WTC11 (cell line): ENCODE data around the gene SEMA3C. TPM values are rescaled to one million over a fixed set of nuclear protein-coding genes. Genes with fewer than 3 reads are reported as not detected.

Experiments used
- ATAC-seq: fragments of 200-7000 bp; cut with Tn5 transposase; 2 replicates; pipeline ENCODE4 v1.10.0; 2021; ENCODE audit warnings: mild to moderate bottlenecking, moderate library complexity
- CTCF ChIA-PET: fragments of 300-600 bp; sonication (Branson Sonifier 250); formaldehyde crosslinking; loops from one replicate; lab custom pipeline; 2021; ENCODE audit warnings: antibody characterized with exemption; lab: Charles Lee
- POLR2A ChIA-PET: fragments of 350-600 bp; sonication (Branson Sonifier 250); formaldehyde crosslinking; loops from one replicate; lab custom pipeline; 2021; ENCODE audit warnings: antibody characterized with exemption; lab: Charles Lee
- DNase-seq: peaks from one replicate; pipeline ENCODE4 v3.0.0; 2021; ENCODE audit warnings: low spot score
- H3K27ac Mint-ChIP-seq: 2 replicates; pipeline ENCODE4 v1.8.0; 2021; ENCODE audit warnings: mixed read lengths
- H3K27me3 Mint-ChIP-seq: 2 replicates; pipeline ENCODE4 v1.8.0; 2021; ENCODE audit warnings: low read depth, mild to moderate bottlenecking, moderate library complexity, mixed read lengths
- H3K36me3 Mint-ChIP-seq: 2 replicates; pipeline ENCODE4 v1.8.0; 2021; ENCODE audit warnings: mixed read lengths
- H3K4me1 Mint-ChIP-seq: 2 replicates; pipeline ENCODE4 v1.8.0; 2022; ENCODE audit warnings: mixed read lengths
- H3K4me3 Mint-ChIP-seq: 2 replicates; pipeline ENCODE4 v1.8.0; 2021; ENCODE audit warnings: mild to moderate bottlenecking, moderate library complexity, mixed read lengths
- H3K9me3 Mint-ChIP-seq: 2 replicates; pipeline ENCODE4 v1.8.0; 2021; ENCODE audit warnings: mixed read lengths
- ELF4 ChIP-seq: sonication (generic); formaldehyde crosslinking; IDR thresholded peaks from 2 replicates; pipeline ENCODE4 v1.8.1; 2022; ENCODE audit warnings: low read depth, mild to moderate bottlenecking, moderate library complexity, missing genetic modification reagents
- EMX1 ChIP-seq: fragments of 250-450 bp; sonication (Bioruptor Pico); IDR thresholded peaks from 2 replicates; pipeline ENCODE4 v1.8.0; 2021; ENCODE audit warnings: mild to moderate bottlenecking
- ESRRA ChIP-seq: sonication (generic); formaldehyde crosslinking; IDR thresholded peaks from 2 replicates; pipeline ENCODE4 v1.8.1; 2022; ENCODE audit warnings: mild to moderate bottlenecking, missing genetic modification reagents, borderline replicate concordance
- IRF2 ChIP-seq: sonication (generic); formaldehyde crosslinking; IDR thresholded peaks from 2 replicates; pipeline ENCODE4 v1.8.0; 2022; ENCODE audit warnings: low read depth, missing genetic modification reagents, borderline replicate concordance
- JAZF1 ChIP-seq: fragments of 250-450 bp; sonication (Bioruptor Pico); IDR thresholded peaks from 2 replicates; pipeline ENCODE4 v1.9.0; 2021; ENCODE audit warnings: moderate library complexity, mild to moderate bottlenecking, inconsistent platforms
- SMAD3 ChIP-seq: sonication (generic); formaldehyde crosslinking; IDR thresholded peaks from 2 replicates; pipeline ENCODE4 v1.8.0; 2022; ENCODE audit warnings: missing genetic modification reagents, mild to moderate bottlenecking, borderline replicate concordance
- SMAD4 ChIP-seq: sonication (generic); formaldehyde crosslinking; IDR thresholded peaks from 2 replicates; pipeline ENCODE4 v1.8.0; 2022; ENCODE audit warnings: mild to moderate bottlenecking, missing genetic modification reagents
- ZNF263 ChIP-seq: sonication (generic); formaldehyde crosslinking; IDR thresholded peaks from 2 replicates; pipeline ENCODE4 v1.8.1; 2022; ENCODE audit warnings: low read depth, mild to moderate bottlenecking, moderate library complexity, missing genetic modification reagents
- total RNA-seq: library from RNA; stranded (reverse); gene quantifications from 3 replicates; pipeline ENCODE4 v1.2.3, GENCODE V29; 2021
- TF ChIP-seq, protein P1 (sequence below): fragments of 250-450 bp; sonication (Bioruptor Pico); IDR thresholded peaks from 2 replicates; pipeline ENCODE4 v1.8.0; 2021; ENCODE audit warnings: mild to moderate bottlenecking
- TF ChIP-seq, protein P2 (sequence below): sonication (generic); formaldehyde crosslinking; conservative IDR thresholded peaks from 2 replicates; pipeline ENCODE4 v1.8.1; 2023; ENCODE audit warnings: mild to moderate bottlenecking, low read depth, missing genetic modification reagents, moderate library complexity
- TF ChIP-seq, protein P3 (sequence below): sonication (generic); formaldehyde crosslinking; IDR thresholded peaks from 2 replicates; pipeline ENCODE4 v1.8.0; 2022; ENCODE audit warnings: mild to moderate bottlenecking, missing genetic modification reagents
- TF ChIP-seq, protein P4 (sequence below): sonication (generic); formaldehyde crosslinking; IDR thresholded peaks from 2 replicates; pipeline ENCODE4 v1.8.1; 2023; ENCODE audit warnings: mild to moderate bottlenecking, missing genetic modification reagents
- TF ChIP-seq, protein P5 (sequence below): sonication (generic); formaldehyde crosslinking; IDR thresholded peaks from 2 replicates; pipeline ENCODE4 v1.8.1; 2022; ENCODE audit warnings: mild to moderate bottlenecking, missing genetic modification reagents, moderate library complexity, borderline replicate concordance
- TF ChIP-seq, protein P6 (sequence below): sonication (generic); formaldehyde crosslinking; IDR thresholded peaks from 2 replicates; pipeline ENCODE4 v1.8.1; 2023; ENCODE audit warnings: mild to moderate bottlenecking, missing genetic modification reagents
- TF ChIP-seq, protein P7 (sequence below): sonication (generic); formaldehyde crosslinking; IDR thresholded peaks from 2 replicates; pipeline ENCODE4 v1.8.0; 2023; ENCODE audit warnings: missing genetic modification reagents
- TF ChIP-seq, protein P8 (sequence below): sonication (generic); formaldehyde crosslinking; IDR thresholded peaks from 2 replicates; pipeline ENCODE4 v1.8.1; 2023; ENCODE audit warnings: mild to moderate bottlenecking, missing genetic modification reagents, moderate library complexity

The SEMA3C gene
- total RNA-seq, 1 experiment from 2014 or later = 2.1 TPM

DNA sequence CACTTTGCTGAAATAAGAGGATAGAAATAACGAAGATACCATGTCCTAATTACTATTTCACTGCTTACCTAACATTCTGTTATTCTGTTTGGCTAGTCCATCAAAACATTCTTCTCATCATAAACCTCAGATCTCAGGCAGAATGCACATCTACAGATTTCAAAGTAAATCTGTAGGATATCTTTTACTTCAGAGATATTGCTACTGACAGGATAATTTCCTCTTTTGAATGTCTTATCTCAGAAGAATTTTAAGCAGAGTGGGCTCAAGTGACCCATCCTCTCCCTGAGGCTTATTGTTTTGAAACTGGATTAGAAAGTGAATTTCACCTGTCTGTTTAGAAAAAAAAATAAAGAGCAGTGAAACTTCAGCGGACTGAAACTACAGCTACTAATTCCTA, 83.6 kb downstream of the SEMA3C start:
- no peaks in the 10 kb centered on the region for H3K36me3 Mint-ChIP-seq
- H3K9me3 Mint-ChIP-seq = no peaks in the 10 kb centered on the region

DNA sequence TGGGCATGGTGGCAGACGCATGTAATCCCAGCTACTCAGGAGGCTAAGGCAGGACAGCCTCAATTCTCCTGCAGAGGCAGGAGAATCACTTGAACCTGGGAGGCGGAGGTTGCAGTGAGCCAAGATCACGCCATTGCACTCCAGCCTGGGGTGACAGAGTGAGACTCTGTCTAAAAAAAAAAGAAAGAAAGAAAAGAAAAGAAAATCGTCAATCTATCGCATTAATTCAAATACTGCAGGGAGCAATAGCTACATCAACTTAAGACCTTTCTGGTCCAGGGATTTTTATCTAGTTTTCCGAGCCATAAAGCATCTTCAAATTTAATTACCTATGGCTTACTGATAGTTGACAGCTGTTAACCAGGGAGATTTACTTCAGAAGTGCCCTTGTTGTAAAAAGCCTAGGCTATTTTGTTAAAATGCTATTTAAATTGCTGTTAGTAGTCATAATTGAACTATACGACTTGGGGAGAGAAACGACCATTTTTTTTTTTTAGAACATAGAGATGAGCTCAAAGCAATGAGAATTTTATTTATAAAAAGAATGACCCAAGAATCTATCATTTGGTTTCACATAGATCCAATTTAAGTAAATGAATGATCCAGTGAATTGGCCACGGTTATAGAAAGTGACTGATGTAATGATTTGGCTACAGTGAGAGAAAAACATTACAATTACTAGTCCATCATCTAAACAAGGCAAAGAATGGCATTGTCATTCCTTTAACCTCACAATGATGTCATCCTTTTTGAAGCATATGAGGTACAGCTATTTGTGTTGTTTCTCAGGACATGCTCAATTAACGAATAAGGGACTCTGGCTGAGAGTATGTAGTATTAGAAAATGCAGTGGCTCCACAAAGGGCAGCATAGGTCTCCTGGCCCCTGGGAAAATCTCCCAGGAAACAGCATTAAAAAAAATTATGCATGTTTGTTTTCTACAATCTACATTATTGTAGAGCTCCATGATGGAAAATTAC, 85.3 kb downstream of the SEMA3C start:
- Mint-ChIP-seq H3K4me1 (peaks cover 2% of the 10 kb centered on the region; the same call in 1 of the 2 replicates), H3K9me3 (no peaks in the 10 kb centered on the region), H3K4me3 (no peak overlapping the region), H3K27me3 (no peaks in the 10 kb centered on the region), H3K27ac (no peak overlapping the region), H3K36me3 (no peaks in the 10 kb centered on the region)
- POLR2A ChIA-PET = no interaction called here
- CTCF ChIA-PET = no interaction called here
- ATAC-seq (no peak), DNase-seq (no peak)
- no peak for TF ChIP-seq EMX1 (CRISPR knock-in tag)
- TF ChIP-seq, protein P1, sequence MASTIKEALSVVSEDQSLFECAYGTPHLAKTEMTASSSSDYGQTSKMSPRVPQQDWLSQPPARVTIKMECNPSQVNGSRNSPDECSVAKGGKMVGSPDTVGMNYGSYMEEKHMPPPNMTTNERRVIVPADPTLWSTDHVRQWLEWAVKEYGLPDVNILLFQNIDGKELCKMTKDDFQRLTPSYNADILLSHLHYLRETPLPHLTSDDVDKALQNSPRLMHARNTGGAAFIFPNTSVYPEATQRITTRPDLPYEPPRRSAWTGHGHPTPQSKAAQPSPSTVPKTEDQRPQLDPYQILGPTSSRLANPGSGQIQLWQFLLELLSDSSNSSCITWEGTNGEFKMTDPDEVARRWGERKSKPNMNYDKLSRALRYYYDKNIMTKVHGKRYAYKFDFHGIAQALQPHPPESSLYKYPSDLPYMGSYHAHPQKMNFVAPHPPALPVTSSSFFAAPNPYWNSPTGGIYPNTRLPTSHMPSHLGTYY (CRISPR knock-in tag) = no peak
- TF ChIP-seq, protein P2, sequence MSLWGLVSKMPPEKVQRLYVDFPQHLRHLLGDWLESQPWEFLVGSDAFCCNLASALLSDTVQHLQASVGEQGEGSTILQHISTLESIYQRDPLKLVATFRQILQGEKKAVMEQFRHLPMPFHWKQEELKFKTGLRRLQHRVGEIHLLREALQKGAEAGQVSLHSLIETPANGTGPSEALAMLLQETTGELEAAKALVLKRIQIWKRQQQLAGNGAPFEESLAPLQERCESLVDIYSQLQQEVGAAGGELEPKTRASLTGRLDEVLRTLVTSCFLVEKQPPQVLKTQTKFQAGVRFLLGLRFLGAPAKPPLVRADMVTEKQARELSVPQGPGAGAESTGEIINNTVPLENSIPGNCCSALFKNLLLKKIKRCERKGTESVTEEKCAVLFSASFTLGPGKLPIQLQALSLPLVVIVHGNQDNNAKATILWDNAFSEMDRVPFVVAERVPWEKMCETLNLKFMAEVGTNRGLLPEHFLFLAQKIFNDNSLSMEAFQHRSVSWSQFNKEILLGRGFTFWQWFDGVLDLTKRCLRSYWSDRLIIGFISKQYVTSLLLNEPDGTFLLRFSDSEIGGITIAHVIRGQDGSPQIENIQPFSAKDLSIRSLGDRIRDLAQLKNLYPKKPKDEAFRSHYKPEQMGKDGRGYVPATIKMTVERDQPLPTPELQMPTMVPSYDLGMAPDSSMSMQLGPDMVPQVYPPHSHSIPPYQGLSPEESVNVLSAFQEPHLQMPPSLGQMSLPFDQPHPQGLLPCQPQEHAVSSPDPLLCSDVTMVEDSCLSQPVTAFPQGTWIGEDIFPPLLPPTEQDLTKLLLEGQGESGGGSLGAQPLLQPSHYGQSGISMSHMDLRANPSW (CRISPR knock-in tag) = no peak
- TF ChIP-seq, protein P3, sequence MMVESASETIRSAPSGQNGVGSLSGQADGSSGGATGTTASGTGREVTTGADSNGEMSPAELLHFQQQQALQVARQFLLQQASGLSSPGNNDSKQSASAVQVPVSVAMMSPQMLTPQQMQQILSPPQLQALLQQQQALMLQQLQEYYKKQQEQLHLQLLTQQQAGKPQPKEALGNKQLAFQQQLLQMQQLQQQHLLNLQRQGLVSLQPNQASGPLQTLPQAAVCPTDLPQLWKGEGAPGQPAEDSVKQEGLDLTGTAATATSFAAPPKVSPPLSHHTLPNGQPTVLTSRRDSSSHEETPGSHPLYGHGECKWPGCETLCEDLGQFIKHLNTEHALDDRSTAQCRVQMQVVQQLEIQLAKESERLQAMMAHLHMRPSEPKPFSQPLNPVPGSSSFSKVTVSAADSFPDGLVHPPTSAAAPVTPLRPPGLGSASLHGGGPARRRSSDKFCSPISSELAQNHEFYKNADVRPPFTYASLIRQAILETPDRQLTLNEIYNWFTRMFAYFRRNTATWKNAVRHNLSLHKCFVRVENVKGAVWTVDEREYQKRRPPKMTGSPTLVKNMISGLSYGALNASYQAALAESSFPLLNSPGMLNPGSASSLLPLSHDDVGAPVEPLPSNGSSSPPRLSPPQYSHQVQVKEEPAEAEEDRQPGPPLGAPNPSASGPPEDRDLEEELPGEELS (CRISPR knock-in tag) = no peak
- TF ChIP-seq, protein P4, sequence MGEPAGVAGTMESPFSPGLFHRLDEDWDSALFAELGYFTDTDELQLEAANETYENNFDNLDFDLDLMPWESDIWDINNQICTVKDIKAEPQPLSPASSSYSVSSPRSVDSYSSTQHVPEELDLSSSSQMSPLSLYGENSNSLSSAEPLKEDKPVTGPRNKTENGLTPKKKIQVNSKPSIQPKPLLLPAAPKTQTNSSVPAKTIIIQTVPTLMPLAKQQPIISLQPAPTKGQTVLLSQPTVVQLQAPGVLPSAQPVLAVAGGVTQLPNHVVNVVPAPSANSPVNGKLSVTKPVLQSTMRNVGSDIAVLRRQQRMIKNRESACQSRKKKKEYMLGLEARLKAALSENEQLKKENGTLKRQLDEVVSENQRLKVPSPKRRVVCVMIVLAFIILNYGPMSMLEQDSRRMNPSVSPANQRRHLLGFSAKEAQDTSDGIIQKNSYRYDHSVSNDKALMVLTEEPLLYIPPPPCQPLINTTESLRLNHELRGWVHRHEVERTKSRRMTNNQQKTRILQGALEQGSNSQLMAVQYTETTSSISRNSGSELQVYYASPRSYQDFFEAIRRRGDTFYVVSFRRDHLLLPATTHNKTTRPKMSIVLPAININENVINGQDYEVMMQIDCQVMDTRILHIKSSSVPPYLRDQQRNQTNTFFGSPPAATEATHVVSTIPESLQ (CRISPR knock-in tag) = no peak
- no peak for TF ChIP-seq SMAD4 (CRISPR knock-in tag)
- no peak for TF ChIP-seq ESRRA (CRISPR knock-in tag)
- no peak for TF ChIP-seq ELF4 (CRISPR knock-in tag)
- TF ChIP-seq, protein P5, sequence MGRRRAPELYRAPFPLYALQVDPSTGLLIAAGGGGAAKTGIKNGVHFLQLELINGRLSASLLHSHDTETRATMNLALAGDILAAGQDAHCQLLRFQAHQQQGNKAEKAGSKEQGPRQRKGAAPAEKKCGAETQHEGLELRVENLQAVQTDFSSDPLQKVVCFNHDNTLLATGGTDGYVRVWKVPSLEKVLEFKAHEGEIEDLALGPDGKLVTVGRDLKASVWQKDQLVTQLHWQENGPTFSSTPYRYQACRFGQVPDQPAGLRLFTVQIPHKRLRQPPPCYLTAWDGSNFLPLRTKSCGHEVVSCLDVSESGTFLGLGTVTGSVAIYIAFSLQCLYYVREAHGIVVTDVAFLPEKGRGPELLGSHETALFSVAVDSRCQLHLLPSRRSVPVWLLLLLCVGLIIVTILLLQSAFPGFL (CRISPR knock-in tag) = no peak
- TF ChIP-seq, protein P6, sequence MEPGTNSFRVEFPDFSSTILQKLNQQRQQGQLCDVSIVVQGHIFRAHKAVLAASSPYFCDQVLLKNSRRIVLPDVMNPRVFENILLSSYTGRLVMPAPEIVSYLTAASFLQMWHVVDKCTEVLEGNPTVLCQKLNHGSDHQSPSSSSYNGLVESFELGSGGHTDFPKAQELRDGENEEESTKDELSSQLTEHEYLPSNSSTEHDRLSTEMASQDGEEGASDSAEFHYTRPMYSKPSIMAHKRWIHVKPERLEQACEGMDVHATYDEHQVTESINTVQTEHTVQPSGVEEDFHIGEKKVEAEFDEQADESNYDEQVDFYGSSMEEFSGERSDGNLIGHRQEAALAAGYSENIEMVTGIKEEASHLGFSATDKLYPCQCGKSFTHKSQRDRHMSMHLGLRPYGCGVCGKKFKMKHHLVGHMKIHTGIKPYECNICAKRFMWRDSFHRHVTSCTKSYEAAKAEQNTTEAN (CRISPR knock-in tag) = no peak
- no peak for TF ChIP-seq SMAD3 (CRISPR knock-in tag)
- no peak for TF ChIP-seq JAZF1 (CRISPR knock-in tag)
- TF ChIP-seq, protein P7, sequence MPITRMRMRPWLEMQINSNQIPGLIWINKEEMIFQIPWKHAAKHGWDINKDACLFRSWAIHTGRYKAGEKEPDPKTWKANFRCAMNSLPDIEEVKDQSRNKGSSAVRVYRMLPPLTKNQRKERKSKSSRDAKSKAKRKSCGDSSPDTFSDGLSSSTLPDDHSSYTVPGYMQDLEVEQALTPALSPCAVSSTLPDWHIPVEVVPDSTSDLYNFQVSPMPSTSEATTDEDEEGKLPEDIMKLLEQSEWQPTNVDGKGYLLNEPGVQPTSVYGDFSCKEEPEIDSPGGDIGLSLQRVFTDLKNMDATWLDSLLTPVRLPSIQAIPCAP (CRISPR knock-in tag) = no peak

More for the DNA sequence above, 83.6 kb downstream of the SEMA3C start:
- CTCF ChIA-PET = no interaction called here
- no peak for ATAC-seq
- DNase-seq = no peak
- TF ChIP-seq SMAD4 (CRISPR knock-in tag) = no peak
- TF ChIP-seq IRF2 (CRISPR knock-in tag) = no peak
- no peak for TF ChIP-seq ZNF263 (CRISPR knock-in tag)
- TF ChIP-seq, protein P8, sequence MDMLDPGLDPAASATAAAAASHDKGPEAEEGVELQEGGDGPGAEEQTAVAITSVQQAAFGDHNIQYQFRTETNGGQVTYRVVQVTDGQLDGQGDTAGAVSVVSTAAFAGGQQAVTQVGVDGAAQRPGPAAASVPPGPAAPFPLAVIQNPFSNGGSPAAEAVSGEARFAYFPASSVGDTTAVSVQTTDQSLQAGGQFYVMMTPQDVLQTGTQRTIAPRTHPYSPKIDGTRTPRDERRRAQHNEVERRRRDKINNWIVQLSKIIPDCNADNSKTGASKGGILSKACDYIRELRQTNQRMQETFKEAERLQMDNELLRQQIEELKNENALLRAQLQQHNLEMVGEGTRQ = no peak
- H3K27me3 Mint-ChIP-seq = no peaks in the 10 kb centered on the region
- H3K4me3 Mint-ChIP-seq = no peak overlapping the region
- H3K4me1 Mint-ChIP-seq = peaks cover 2% of the 10 kb centered on the region; the same call in 1 of the 2 replicates
- H3K27ac Mint-ChIP-seq = no peak overlapping the region
- POLR2A ChIA-PET = no interaction called here
